Neural cell (in vitro differentiated cells): ENCODE data around the gene GSTA1. TPM values are rescaled to one million over a fixed set of nuclear protein-coding genes. Genes with fewer than 3 reads are reported as not detected.
"Not testable (repeated sequence)": the region's sequence is repeated elsewhere in the genome, so short reads cannot be mapped to it uniquely, and the experiment has no call there.

Source experiments
- H2AFZ ChIP-seq: fragments of 200-600, 300-800 bp; sonication (generic), shearing (Covaris generic); 2 replicates; pipeline ENCODE4 v1.6.0; 2014; ENCODE audit warnings: low read depth, mild to moderate bottlenecking, antibody characterized with exemption, low read length, moderate library complexity
- H3F3A ChIP-seq: fragments of 200-600 bp; shearing (Covaris generic); 2 replicates; pipeline ENCODE4 v1.6.1; 2016; ENCODE audit warnings: mild to moderate bottlenecking, moderate library complexity, mixed read lengths, antibody characterized with exemption, low read length; ENCODE audit not compliant: insufficient read depth, poor library complexity, severe bottlenecking
- H3K27ac ChIP-seq: fragments of 200-600, 300-800 bp; sonication (generic), shearing (Covaris generic); 2 replicates; pipeline ENCODE4 v1.5.1; 2014; ENCODE audit warnings: mild to moderate bottlenecking, low read length, moderate library complexity
- H3K27me3 ChIP-seq: fragments of 300-800, 200-600 bp; sonication (generic), shearing (Covaris generic); 2 replicates; pipeline ENCODE4 v1.6.0; 2014; ENCODE audit warnings: mild to moderate bottlenecking, low read depth, low read length, moderate library complexity; ENCODE audit not compliant: insufficient read depth
- H3K36me3 ChIP-seq: fragments of 300-800, 200-600 bp; sonication (generic), shearing (Covaris generic); 2 replicates; pipeline ENCODE4 v1.5.1; 2014; ENCODE audit warnings: mild to moderate bottlenecking, antibody characterized with exemption, low read length, moderate library complexity; ENCODE audit not compliant: insufficient read depth
- H3K4me2 ChIP-seq: fragments of 300-800, 200-600 bp; sonication (generic), shearing (Covaris generic); 2 replicates; pipeline ENCODE4 v1.6.0; 2014; ENCODE audit warnings: mild to moderate bottlenecking, low read length
- H3K4me3 ChIP-seq: fragments of 300-800, 200-600 bp; sonication (generic), shearing (Covaris generic); 2 replicates; pipeline ENCODE4 v1.5.1; 2014; ENCODE audit warnings: mild to moderate bottlenecking, low read length, moderate library complexity
- H3K79me2 ChIP-seq: fragments of 200-600 bp; shearing (Covaris generic); replicated peaks from 2 replicates; pipeline ENCODE4 v1.6.0; 2014; ENCODE audit warnings: mild to moderate bottlenecking, low read length, moderate library complexity; ENCODE audit not compliant: insufficient read depth
- H3K9ac ChIP-seq: fragments of 300-800, 200-600 bp; sonication (generic), shearing (Covaris generic); 2 replicates; pipeline ENCODE4 v1.6.1; 2016; ENCODE audit warnings: mild to moderate bottlenecking, low read length, mixed read lengths
- H3K9me2 ChIP-seq: fragments of 200-600 bp; shearing (Covaris generic); 2 replicates; pipeline ENCODE4 v1.6.1; 2016; ENCODE audit warnings: mild to moderate bottlenecking, low read length, mixed read lengths; ENCODE audit not compliant: insufficient read depth
- H3K9me3 ChIP-seq: fragments of 200-600, 300-800 bp; sonication (generic), shearing (Covaris generic); 2 replicates; pipeline ENCODE4 v1.6.1; 2016; ENCODE audit warnings: mild to moderate bottlenecking, mixed run types, low read length, moderate library complexity, mixed read lengths
- H4K20me1 ChIP-seq: fragments of 200-600 bp; shearing (Covaris generic); 2 replicates; pipeline ENCODE4 v1.6.1; 2016; ENCODE audit warnings: mild to moderate bottlenecking, mixed run types; ENCODE audit not compliant: insufficient read depth
- EP300 ChIP-seq: fragments of 450-650 bp; conservative IDR thresholded peaks from 2 replicates; pipeline ENCODE4 v1.6.1; 2014; ENCODE audit warnings: antibody characterized with exemption, mild to moderate bottlenecking, moderate library complexity; ENCODE audit not compliant: poor library complexity, severe bottlenecking
- EZH2 ChIP-seq: fragments of 200-600, 300-800 bp; shearing (Covaris generic), sonication (generic); IDR thresholded peaks from 2 replicates; pipeline ENCODE4 v1.6.1; 2014; ENCODE audit warnings: antibody characterized with exemption, low read length, borderline replicate concordance, mild to moderate bottlenecking; ENCODE audit not compliant: insufficient read depth, poor library complexity, severe bottlenecking
- MXI1 ChIP-seq: fragments of 450-650 bp; conservative IDR thresholded peaks from 2 replicates; pipeline ENCODE4 v1.6.1; 2014; ENCODE audit warnings: antibody characterized with exemption, mild to moderate bottlenecking; ENCODE audit not compliant: poor library complexity, severe bottlenecking
- POLR2AphosphoS5 ChIP-seq: IDR thresholded peaks from 2 replicates; pipeline ENCODE4 v1.6.1; 2012
- RAD21 ChIP-seq: fragments of 450-650 bp; conservative IDR thresholded peaks from 2 replicates; pipeline ENCODE4 v1.6.1; 2014; ENCODE audit warnings: antibody characterized with exemption, mild to moderate bottlenecking, moderate library complexity
- SMC3 ChIP-seq: fragments of 450-650 bp; conservative IDR thresholded peaks from 2 replicates; pipeline ENCODE4 v1.6.1; 2014; ENCODE audit warnings: antibody characterized with exemption, mild to moderate bottlenecking, moderate library complexity; ENCODE audit not compliant: poor library complexity
- TAF1 ChIP-seq: IDR thresholded peaks from 2 replicates; pipeline ENCODE4 v1.6.1; 2012; ENCODE audit warnings: low read depth
- polyA plus RNA-seq: library from polyadenylated mRNA; depleted of rRNA; stranded (reverse); fragments of >200 nt; gene quantifications from 2 replicates; pipeline ENCODE4 v1.2.3, GENCODE V29; 2014
- TF ChIP-seq, protein P1 (sequence below): fragments of 450-650 bp; IDR thresholded peaks from 2 replicates; pipeline ENCODE4 v1.5.1; 2014; ENCODE audit warnings: antibody characterized with exemption, mild to moderate bottlenecking, moderate library complexity; ENCODE audit not compliant: poor library complexity, severe bottlenecking
- TF ChIP-seq, protein P2 (sequence below): IDR thresholded peaks from 2 replicates; pipeline ENCODE4 v1.6.1; 2012; ENCODE audit warnings: borderline replicate concordance

The GSTA1 gene
- polyA plus RNA-seq, 1 donor from 2014 or later, result not detected

DNA sequence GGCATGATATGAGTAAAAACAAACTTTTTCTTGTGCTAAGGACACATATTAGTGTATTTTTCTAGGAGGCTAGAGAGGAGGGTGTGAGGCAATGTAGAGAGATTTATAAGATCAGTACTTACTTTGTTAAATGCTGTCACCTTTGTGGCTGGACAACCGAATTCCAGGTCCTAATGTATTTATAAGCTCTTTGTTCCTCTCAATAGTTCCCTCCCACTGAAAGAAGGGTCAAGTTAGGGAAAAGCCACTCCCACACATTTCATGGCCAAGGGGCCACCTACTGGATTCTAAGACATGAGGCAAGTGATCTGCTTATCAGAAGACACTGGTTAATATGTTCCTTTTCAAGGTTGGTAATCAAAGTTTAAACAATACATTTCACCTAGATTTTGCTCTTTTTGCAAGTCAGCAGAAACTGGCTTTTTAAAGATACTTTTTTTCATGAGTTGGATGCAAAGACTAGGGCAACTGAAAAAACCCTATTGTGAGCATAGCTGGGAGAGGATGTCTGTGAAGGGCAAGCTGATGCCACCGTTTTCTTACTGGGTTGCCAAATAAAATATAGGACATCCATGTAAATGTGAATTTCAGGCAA, 40.2 kb downstream of the GSTA1 start, which contains the start of gene GSTA2:
GSTA2 (minus strand) TSS at position 154 of the 595 bp plus-strand sequence. CDS start 5,528 bp downstream, outside the sequence.
- H3K4me2 ChIP-seq, H3K4me3 ChIP-seq, H3F3A ChIP-seq, H3K9me2 ChIP-seq, H3K79me2 ChIP-seq, H3K9me3 ChIP-seq, H3K36me3 ChIP-seq, H2AFZ ChIP-seq, H3K9ac ChIP-seq, H3K27me3 ChIP-seq, H3K27ac ChIP-seq, H4K20me1 ChIP-seq: not testable (repeated sequence)

DNA sequence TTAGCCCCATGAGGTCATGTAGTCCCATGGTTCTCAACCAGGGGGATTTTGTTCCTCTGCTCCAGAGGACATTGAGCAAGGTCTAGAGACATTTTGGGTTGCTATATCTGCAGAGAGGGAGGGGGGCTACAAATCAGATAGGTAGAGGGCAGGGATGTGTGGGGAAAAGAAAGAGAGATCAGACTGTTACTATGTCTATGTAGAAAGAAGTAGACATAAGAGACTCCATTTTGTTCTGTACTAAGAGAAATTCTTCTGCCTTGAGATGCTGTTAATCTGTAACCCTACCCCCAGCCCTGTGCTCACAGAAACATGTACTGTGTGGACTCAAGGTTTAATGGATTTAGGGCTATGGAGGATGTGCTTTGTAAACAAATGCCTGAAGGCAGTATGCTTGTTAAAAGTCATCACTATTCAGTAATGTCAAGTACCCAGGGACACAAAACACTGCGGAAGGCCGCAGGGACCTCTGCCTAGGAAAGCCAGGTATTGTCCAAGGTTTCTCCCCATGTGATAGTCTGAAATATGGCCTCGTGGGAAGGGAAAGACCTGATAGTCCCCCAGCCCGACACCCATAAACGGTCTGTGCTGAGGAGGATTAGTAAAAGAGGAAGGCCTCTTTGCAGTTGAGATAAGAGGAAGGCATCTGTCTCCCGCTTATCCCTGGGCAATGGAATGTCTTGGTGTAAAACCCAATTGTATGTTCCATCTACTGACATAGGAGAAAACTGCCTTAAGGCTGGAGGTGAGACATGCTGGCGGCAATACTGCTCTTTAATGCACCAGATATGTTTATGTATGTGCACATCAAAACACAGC, 41.7 kb downstream of the GSTA1 start:
- not testable (repeated sequence) for H3K79me2 ChIP-seq

DNA sequence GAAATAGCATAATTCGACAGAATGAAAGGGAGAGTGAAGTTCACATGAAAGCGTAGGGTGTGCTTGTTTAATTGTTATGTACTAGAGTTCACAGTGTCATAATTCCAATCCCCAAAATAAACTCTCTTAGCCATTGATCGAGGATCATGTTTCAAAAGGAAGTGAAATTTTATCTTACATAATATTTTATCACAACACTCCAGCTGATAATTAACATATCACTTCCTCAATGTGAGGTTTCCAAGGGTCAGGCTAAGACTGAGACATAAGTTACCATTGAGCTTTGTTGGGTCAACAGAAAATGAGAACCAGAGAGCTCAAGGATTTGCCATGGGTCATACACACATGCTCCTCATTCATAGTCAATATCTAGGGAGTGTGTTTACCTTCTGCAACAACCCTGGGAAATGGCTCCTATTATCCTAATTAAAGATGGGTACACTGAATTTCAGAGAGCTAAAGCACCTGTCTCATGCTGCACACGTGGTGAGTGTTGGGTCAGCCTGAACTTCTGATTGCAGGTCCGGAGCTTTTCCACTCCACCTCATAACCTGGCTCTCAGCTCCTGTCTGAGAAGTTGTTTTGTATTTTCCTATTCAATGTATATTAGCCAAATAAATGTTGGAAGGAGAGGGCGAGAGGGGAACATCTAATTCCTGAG, 43.4 kb downstream of the GSTA1 start:
- no peak overlapping the region for H3K4me2 ChIP-seq
- no peak for TF ChIP-seq RAD21
- TF ChIP-seq POLR2AphosphoS5, result no peak
- TF ChIP-seq MXI1, result no peak
- TF ChIP-seq, protein P1, sequence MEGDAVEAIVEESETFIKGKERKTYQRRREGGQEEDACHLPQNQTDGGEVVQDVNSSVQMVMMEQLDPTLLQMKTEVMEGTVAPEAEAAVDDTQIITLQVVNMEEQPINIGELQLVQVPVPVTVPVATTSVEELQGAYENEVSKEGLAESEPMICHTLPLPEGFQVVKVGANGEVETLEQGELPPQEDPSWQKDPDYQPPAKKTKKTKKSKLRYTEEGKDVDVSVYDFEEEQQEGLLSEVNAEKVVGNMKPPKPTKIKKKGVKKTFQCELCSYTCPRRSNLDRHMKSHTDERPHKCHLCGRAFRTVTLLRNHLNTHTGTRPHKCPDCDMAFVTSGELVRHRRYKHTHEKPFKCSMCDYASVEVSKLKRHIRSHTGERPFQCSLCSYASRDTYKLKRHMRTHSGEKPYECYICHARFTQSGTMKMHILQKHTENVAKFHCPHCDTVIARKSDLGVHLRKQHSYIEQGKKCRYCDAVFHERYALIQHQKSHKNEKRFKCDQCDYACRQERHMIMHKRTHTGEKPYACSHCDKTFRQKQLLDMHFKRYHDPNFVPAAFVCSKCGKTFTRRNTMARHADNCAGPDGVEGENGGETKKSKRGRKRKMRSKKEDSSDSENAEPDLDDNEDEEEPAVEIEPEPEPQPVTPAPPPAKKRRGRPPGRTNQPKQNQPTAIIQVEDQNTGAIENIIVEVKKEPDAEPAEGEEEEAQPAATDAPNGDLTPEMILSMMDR, result no peak
- TF ChIP-seq, protein P2, sequence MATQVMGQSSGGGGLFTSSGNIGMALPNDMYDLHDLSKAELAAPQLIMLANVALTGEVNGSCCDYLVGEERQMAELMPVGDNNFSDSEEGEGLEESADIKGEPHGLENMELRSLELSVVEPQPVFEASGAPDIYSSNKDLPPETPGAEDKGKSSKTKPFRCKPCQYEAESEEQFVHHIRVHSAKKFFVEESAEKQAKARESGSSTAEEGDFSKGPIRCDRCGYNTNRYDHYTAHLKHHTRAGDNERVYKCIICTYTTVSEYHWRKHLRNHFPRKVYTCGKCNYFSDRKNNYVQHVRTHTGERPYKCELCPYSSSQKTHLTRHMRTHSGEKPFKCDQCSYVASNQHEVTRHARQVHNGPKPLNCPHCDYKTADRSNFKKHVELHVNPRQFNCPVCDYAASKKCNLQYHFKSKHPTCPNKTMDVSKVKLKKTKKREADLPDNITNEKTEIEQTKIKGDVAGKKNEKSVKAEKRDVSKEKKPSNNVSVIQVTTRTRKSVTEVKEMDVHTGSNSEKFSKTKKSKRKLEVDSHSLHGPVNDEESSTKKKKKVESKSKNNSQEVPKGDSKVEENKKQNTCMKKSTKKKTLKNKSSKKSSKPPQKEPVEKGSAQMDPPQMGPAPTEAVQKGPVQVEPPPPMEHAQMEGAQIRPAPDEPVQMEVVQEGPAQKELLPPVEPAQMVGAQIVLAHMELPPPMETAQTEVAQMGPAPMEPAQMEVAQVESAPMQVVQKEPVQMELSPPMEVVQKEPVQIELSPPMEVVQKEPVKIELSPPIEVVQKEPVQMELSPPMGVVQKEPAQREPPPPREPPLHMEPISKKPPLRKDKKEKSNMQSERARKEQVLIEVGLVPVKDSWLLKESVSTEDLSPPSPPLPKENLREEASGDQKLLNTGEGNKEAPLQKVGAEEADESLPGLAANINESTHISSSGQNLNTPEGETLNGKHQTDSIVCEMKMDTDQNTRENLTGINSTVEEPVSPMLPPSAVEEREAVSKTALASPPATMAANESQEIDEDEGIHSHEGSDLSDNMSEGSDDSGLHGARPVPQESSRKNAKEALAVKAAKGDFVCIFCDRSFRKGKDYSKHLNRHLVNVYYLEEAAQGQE, result no peak
- no peak for TF ChIP-seq TAF1
- TF ChIP-seq EZH2, result no peak
- no peak for TF ChIP-seq EP300
- TF ChIP-seq SMC3, result no peak
- no peaks in the 10 kb centered on the region for H3K9me2 ChIP-seq
- H4K20me1 ChIP-seq, result no peaks in the 10 kb centered on the region
- no peaks in the 10 kb centered on the region for H3K79me2 ChIP-seq
- H3K4me3 ChIP-seq, result no peak overlapping the region
- no peak overlapping the region for H3K27ac ChIP-seq
- no peak overlapping the region for H2AFZ ChIP-seq
- H3K9me3 ChIP-seq, result no peaks in the 10 kb centered on the region
- no peaks in the 10 kb centered on the region for H3K36me3 ChIP-seq
- H3K27me3 ChIP-seq, result no peaks in the 10 kb centered on the region
- H3F3A ChIP-seq, result no peaks in the 10 kb centered on the region
- H3K9ac ChIP-seq, result no peak overlapping the region

More for the DNA sequence above, 41.7 kb downstream of the GSTA1 start:
- H3K4me3 ChIP-seq, H3K9me3 ChIP-seq, H3K9me2 ChIP-seq, H4K20me1 ChIP-seq, H3F3A ChIP-seq, H3K27ac ChIP-seq, H2AFZ ChIP-seq, H3K9ac ChIP-seq, H3K36me3 ChIP-seq, H3K27me3 ChIP-seq, H3K4me2 ChIP-seq: not testable (repeated sequence)
